ENCODE results near the gene RET.

The RET gene

GRCh38 chr10:43123361-43124093, 46.7 kb downstream of the RET start:
- no peak for DNase-seq

GRCh38 chr10:43124094-43124521, 47.2 kb downstream of the RET start:
- DNase-seq: no peak

DNA sequence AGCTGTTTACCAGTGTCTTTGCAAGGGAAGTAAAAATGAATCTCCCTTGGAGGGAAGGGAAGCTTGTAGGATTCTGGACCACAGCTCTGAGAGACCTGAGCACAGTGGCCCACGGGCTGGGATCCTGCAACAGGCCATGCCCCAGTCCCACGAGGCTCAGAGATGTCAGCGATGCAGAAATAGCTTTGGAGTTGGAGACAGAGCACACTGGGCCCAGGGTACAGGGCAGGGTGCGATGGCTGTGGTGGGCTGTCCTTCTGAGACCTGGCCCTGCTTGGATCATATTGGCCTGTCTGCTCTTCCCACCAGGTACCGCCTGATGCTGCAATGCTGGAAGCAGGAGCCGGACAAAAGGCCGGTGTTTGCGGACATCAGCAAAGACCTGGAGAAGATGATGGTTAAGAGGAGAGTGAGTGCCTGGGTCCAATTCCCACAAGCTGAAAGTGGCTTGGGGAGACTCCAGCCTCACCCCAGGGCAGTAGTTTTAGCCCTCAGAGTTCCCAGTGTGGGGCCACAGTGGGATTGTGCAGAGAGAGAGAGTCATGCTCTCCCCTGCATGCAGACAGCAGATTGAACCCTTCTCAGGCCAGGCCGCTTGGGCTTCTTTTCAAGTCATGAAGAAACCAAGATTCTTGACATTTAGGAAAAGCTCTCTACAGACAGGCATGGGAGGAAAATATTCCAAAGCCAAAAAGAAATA, 47.9 kb downstream of the RET start:
- DNase-seq: no peak

DNA sequence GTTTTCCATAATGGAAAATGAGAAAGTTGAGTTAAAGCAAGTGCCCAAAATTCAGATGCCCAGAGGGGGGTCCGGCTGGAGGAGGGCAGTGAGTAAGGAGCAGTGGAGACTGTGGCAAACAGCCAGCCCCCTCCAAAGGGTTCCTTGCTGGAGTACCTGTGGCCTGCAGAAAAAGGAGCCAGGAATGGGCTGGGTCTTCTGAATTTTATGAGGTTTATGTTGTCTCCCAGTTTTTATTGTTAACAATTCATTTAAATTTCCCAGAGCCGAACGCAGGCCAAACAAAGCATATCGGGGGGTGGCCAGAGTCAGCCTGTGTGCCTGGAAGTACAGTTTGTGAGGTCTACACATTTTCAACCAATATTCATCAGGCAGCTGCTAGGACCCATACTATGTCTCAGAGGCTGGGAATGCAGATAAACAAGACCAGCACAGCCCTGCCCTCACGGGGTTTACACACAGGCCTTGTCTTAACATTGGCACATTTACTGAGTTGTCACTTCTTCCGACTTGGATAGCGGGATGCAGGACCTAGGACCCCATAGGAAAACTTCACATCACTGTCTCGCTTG, 48.5 kb downstream of the RET start:
- DNase-seq: no peak

DNA sequence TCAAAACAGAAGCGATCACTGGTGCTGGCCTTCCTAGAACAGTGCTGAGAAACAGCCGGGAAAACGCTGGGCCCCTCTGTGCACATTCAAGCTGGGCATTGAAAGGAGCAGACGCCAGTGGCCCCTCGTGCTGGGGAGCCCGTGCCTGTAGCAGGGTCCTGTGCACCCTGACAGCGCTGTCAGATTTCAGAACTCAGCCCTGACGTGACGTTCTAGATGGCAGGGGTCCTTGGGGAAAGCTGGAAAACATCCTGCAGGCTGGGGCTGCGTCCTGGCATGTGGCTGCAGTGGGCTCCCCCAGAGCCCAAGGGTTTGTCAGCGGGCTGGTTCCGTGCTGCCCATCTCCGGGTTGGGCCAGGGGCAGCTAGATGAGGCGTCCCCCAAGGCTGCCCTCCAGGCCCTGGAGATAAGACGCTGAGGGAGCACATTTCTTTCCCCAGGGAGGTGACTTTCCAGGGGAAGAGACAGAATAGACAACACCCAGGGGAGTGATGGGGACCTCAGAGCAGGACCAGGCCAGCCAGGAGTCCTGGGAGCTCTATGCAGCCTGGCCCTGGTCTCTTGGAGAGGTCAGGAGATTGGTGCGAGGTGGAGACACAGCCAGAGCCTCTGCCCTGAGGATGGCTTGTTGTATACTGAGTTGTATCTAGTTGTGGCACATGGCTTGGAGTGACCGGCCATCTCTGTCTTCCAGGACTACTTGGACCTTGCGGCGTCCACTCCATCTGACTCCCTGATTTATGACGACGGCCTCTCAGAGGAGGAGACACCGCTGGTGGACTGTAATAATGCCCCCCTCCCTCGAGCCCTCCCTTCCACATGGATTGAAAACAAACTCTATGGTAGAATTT, 49.2 kb downstream of the RET start:
- no peak for DNase-seq

GRCh38 chr10:43126759-43127424, 50.0 kb downstream of the RET start:
- no peak for DNase-seq

GRCh38 chr10:43127442-43127841, 50.6 kb downstream of the RET start:
- no peak for DNase-seq

DNA sequence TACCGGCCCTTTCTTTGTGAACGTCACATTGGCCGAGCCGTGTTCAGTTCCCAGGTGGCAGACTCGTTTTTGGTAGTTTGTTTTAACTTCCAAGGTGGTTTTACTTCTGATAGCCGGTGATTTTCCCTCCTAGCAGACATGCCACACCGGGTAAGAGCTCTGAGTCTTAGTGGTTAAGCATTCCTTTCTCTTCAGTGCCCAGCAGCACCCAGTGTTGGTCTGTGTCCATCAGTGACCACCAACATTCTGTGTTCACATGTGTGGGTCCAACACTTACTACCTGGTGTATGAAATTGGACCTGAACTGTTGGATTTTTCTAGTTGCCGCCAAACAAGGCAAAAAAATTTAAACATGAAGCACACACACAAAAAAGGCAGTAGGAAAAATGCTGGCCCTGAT, 51.5 kb downstream of the RET start:
- no peak for DNase-seq

DNA sequence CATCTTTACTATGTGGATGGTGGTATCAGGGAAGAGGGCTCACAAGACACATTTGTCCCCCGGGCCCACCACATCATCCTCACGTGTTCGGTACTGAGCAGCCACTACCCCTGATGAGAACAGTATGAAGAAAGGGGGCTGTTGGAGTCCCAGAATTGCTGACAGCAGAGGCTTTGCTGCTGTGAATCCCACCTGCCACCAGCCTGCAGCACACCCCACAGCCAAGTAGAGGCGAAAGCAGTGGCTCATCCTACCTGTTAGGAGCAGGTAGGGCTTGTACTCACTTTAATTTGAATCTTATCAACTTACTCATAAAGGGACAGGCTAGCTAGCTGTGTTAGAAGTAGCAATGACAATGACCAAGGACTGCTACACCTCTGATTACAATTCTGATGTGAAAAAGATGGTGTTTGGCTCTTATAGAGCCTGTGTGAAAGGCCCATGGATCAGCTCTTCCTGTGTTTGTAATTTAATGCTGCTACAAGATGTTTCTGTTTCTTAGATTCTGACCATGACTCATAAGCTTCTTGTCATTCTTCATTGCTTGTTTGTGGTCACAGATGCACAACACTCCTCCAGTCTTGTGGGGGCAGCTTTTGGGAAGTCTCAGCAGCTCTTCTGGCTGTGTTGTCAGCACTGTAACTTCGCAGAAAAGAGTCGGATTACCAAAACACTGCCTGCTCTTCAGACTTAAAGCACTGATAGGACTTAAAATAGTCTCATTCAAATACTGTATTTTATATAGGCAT, 52.3 kb downstream of the RET start:
- peak; percentile 52 for DNase-seq

GRCh38 chr10:43130770-43131171, 53.9 kb downstream of the RET start:
- no peak for DNase-seq

GRCh38 chr10:43131256-43131655, 54.4 kb downstream of the RET start:
- no peak for DNase-seq

GRCh38 chr10:43131906-43132305, 55.0 kb downstream of the RET start:
- DNase-seq: no peak

DNA sequence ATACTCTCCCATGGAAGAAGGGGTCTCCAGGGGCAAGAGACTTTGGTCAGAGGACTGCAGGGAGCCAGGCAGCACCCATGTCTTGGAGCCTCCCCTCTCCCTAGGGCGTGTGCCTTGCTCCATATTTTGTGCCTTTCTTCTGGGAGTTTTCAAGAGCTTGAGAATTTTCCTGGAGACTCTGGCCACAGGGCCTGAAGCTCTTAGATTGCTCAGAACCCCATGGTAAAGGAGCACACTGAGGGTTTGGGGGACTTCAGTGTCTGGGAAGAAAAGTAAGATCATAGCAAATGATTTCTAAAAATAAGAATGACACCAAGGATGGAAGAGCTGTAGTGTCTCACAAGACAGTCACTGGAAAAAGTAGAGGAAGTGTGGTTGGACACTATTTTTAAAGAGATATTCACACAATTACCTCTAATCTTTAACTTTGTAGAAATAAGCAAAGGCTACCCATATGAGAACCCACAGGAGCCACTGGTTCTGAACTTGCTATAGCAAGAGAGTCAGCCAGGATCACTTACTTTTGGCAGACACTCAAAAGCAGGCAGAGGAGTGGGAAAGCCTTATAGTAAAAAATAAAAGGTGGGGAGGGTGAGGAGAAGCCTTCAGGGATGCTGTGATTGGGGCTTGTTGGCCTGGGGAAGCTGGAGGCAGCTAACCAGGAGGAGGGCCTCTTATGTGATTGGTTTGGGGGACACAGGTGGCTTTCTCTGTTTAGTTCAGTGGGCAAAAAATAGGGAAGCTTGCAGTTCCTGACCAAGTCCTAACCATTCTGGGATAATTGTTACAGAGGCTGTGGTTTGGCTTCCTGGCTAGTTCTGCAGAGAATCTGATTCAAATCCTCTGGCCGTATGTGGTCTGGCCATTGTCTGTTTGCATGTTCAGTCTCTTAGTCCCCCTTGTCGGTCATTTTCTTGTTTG, 56.3 kb downstream of the RET start:
- DNase-seq: no peak

GRCh38 chr10:43134126-43134905, 57.4 kb downstream of the RET start:
- no peak for DNase-seq

GRCh38 chr10:43135064-43135463, 58.2 kb downstream of the RET start:
- DNase-seq: no peak

DNA sequence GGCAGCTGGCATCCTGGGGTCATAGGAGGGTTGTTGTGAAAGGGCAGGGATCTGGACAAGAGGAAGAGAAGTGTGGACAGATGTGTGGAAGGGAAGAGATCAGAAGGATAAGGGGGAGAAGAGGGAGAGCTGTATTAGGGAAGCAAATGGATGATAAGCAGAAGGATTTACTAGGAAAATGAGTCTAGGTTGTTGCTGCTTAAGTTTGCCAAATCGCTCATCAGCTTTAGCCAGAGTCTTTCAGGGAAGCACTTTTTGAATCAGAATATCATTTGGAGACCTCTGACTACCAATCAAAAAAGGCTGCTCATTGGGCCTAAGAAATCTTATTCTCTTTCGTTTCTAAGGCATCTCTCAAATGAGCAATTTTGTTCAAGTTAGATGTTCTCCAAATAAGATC, 58.8 kb downstream of the RET start:
- no peak for DNase-seq

- DNase-seq: no peak
Observed at GRCh38 chr10:43136432-43136831, 59.6 kb downstream of the RET start.

DNA sequence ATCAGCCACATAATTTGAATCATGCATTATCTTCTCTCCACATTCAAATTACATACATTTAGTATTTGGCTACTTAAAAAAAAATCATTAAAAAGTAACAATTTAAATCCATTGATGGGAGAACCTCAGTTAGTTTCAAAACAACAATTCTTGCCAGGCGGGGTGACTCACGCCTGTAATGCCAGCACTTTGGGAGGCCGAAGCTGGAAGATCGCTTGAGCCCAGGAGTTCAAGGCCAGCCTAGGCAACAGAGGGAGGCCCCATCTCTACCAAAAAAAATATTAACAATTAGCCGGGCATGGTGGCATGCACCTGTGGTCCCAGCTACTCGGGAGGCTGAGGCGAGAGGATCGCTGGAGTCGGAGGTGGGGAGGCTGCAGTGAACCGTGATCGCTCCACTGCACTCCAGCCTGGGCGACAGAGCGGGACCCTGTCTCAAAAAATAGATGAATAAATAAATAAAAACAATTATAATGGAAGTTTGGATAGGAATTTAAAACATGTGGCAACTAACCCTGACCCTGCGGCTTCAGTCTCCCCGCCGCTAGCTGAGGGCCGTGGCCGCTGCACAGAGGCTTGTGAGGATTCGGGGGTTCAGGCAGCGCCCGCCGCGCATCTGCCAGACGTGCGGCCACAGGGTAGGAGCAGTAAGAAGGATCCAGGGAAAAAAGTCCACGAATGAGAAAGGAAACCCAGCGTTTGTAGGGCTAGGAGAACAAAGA, 60.3 kb downstream of the RET start:
- no peak for DNase-seq

DNA sequence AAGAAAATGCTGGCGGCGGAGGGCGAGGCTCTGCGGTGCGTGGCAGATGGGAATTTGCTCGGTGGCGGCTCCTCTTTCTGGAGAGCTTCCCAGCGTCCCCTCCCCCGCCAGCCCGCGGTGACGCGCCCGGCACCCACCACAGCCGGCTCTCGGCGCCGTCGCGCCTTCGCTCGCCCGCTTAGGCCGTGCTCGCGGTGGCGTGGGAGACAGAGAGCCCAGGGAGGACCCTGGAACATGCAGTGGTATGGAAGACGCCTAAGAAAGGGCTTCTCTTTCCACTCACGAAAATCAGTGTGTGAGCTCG, 60.8 kb downstream of the RET start:
- DNase-seq: no peak

Measured in CD4-positive, alpha-beta T cell treated with Interleukin-4 for 4 hours (primary cell).